Activated naive CD8-positive, alpha-beta T cell treated with anti-CD3 and anti-CD28 coated beads, Interleukin-2, amount 50 U/mL, for 16 hours (primary cell): ENCODE measurements around the gene CCL27.
A peak's percentile ranks its signal among the peaks of the same experiment; 100 is the strongest.

Experiments used
- DNase-seq: peaks from one replicate; pipeline ENCODE4 v3.0.0-alpha.2; 2020; ENCODE audit warnings: low read depth, low spot score

Gene CCL27

DNA sequence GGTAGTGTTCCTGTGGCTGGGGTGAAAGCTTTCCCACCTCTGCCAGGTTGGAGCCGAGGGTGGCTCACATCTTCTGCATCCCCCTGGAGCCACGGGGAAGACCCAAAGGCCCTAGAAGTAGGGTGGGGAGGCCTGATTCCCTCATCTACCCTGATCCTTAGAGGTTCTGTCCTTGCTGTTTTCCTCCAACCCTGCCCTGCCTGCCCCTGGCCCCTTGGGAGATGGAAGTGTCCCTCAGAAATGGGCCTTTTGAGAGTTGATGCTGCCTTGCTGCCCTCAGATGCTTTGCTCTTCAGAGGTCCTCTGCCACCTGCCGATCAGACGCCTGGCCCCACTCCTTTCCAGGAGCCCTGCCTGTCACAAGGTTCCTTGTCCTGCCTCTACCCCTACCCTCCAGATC lies 22.4 kb upstream of the CCL27 start:
- DNase-seq, result no peak

DNA sequence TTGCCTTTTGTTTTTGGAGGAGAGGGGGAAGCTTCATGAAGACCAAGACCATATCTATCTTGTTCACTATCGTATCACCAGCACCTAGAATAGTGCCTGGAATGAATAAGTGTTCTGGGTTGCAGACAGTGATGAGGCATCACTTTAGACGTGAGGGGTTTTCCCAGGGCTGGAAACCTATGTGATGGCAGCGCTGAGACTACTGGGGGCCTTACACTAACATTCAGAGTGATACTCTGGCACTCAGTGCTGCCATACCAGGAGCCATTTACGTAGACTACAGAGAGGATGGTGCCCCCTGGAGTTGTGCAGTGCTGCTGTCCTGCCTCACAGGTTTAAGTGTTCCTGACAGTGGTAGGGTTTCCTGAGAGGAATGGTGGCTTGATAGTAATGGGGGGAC lies 21.7 kb upstream of the CCL27 start:
- DNase-seq, result no peak

DNA sequence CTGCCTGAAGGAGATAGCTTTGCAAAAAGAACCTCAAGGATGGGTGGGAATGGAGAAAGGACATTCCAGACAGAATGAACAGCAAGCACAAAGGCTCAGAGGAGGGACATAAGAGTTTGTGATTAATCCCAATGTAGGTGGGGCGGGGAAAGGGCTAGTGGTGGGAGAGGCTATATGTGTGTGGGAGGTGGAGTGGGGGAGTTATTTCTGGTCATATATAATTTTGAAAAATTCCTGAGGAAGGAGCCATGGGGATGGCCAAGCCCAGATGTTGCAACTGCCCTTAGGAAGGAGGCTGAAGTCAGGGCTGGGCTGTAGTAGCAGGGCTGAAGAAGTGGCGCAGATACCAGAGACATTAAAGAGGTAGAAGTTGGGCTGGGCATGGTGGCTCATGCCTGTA lies 13.4 kb upstream of the CCL27 start:
- no peak for DNase-seq

DNA sequence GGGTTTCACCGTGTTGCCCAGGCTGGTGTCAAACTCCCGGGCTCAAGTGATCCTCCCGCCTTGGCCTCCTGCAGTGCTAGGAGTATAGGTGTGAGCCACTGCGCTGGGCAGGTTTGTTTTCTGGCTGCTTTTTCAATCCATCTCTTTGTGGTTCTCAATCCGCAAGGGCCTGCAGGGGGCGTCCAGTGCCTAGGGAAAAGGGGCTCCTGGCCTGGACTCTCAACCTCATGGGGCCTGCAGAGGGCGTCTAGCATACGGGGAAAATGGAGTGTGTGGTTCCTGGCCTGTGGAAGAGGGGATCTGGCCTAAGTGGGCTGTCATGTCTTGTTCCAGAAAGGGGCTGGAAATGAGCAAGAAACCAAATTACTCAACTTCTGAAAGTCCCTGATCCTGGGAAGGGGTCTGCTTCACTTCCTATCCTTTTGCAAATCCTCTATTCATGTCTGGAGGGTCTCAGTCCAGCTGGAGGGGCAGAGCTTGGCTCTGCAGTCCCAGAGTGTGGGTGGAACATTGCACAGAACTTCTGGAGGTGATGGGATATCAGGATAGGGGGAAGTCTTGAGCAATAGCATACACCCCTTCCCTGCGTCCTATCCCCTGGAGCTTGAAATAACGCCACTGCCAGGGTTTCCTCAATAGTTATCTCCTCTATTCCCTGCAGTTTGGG lies 12.7 kb upstream of the CCL27 start:
- DNase-seq, result peak; percentile 32

DNA sequence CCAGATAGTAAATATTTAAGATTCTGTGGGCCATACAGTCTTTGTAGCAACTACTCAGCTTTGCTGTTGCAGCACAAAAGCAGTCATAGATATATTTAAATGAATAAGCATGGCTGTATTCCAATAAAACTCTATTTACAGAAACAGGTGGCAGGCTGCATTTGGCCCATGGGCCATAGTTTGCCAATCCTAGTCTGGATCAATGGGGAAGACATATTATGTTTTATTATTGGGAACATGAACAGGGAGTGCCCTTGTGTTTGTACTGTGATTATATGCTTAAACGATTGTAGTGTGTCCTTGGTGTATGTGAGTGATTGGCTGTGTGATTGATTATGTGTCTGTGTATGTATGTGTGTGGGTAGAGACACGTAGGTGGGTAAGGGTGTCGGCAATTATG lies 12.0 kb upstream of the CCL27 start:
- no peak for DNase-seq

DNA sequence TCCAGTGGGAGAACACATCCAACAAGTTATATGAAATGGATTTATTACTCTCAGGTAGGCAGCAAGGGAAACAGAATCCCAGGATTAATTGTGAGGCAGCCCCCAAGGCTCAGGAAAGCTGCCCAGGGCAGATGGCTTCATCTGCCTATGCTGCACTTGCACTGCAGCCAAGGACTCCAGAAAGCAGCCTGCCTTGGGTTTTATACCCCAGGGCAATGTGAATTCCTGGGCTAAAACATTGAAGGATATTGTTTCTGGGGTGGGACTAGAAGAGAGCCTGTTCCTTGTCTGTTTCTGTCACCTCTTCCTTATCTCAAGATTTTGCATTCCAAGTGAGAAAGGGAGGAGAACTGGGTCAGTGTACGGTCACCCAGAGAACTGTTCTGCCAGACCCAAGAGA lies 8.8 kb upstream of the CCL27 start:
- DNase-seq, result no peak

DNA sequence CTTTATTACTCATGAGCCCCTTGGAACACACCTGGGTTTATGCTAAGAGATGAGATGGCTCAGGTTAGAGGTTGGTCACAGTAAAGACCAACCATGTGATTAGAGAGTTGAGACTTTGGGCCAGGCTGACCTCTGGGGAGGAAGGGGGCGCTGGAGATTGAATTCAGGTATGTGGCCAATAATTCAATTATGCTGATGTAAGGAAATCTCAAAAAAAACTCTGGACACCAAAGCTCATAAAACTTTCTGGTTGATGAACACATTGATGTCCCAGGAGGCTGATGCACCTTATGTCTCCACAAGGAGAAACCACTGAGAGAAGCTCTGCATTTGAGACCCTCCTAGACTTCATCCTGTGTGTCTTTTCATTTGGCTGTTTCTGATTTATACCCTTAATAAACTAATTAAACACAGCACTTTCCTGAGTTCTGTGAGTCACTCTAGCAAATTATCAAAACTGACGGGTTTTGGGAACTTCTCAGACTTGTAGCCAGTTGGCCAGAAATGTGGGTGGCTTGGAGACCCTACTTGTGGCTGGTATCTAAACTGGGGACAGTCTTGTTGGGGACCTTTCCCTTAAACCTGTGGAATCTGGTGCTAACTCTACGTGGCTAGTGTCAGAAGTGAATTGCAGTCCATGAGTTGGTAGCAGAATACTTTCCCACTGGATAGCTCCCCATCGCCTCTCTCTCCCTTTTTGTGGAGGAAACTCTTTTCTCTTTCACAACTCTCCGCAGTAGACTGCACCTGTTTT lies 7.5 kb upstream of the CCL27 start:
- no peak for DNase-seq

DNA sequence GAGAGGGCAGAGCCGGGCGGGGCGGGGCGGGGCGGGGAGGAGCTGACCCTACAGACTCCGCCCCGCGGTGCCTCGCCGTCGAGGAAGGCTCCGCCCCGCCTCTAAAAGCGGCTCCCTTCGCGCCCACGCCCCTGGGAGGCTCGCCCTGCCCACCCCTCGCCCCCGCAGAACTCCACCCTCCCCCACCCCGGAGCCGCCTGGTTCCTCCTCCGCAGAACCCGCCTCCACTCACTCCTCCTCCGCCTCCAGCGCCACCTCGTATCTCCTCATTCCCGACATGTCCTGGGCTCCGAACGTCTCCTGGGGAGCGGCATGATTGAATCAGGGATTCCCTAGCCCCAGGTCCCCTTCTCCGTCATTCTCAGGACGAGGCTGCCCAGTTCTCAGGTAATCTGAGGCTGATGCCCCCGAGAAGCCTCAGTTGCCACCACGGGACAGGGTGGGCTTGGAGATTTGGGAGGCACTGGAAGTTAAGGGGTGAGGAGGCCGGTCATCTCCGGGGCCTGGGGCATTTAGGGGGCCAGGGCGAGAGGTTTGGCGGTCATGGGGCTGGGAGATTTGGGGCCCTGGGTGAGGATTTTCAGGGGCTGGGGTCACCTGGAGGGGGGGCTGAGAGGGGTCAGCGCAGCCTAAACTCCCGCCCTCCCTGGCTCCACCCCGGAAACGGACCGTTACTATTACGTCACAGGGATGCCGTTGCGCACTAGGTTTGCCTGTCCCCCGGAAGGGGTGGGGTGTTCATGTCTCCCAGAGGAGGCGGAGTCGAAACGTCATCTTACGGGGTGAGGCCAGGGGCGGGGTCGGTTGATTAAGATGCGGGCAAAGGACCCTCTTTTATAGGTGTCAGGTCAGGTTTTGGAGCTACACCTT lies 3.2 kb upstream of the CCL27 start:
- DNase-seq, result peak; percentile 61

DNA sequence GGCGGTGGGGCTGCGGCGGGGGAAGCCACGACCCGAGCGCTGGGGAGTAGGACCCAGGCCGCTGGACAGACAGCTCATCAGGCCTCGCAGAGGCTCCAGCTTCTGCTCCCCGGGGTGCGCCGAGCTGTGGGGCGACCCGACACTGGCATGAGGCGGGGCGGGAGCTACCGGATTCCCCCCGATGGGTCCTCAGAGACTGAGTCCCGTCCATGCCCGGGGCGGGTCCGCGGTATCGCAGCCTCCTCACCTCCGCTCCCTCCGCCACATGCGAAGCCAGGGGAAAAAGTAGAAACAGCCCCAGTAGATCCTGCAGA lies 2.6 kb upstream of the CCL27 start:
- no peak for DNase-seq

DNA sequence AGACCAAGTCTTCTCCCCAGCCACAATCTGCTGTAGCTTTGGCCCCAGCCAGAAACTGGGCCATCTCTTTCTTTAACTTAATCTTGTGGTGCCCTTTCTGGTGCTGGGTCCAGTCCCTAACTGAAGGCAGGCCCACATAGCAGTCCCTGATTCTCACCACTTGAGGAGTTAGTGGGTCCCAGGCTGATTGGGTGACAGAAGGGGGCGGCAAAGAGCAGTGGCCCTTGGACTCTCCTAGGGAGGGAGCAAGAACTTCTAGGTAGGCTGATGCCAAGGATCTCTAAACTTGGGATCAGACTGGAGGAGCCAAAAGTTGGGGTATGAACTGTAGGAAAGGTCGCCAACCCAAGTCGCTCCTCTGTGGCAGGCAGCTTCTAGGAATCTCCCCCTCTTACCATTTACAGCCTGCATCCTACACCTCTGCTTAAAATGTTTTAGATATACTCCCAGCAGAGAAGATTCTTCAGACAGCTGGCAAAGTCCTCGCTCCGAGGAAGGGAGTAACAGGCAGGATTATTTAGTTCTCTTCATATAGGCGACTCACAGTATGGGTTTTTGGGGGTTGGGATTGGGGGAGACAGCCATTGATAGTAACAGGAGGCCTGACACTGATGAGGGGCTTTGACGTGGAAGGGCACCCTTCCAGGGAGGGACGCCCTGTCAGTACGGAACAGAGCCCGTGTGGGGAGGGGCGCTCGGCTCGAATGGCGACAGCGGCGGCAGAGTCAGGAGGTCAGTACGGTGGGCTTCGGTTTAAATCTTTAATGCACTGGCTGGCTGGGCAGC lies 2.0 kb upstream of the CCL27 start:
- no peak for DNase-seq

DNA sequence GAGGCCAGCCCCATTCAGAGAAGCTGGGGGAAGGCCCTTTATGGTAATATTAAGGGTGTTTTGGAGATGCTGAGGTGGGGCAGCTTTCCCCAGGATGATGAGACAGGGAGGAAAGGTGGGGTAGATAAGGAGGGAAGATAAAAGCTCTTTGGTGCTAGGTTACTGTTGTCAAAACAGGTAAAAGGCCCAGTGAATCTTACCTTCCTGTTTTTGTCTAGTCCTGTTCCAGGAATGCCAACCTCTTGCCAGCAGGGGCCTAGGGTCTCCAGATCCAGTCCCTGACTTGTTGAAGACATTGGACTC lies 797 bp upstream of the CCL27 start:
- DNase-seq, result no peak

DNA sequence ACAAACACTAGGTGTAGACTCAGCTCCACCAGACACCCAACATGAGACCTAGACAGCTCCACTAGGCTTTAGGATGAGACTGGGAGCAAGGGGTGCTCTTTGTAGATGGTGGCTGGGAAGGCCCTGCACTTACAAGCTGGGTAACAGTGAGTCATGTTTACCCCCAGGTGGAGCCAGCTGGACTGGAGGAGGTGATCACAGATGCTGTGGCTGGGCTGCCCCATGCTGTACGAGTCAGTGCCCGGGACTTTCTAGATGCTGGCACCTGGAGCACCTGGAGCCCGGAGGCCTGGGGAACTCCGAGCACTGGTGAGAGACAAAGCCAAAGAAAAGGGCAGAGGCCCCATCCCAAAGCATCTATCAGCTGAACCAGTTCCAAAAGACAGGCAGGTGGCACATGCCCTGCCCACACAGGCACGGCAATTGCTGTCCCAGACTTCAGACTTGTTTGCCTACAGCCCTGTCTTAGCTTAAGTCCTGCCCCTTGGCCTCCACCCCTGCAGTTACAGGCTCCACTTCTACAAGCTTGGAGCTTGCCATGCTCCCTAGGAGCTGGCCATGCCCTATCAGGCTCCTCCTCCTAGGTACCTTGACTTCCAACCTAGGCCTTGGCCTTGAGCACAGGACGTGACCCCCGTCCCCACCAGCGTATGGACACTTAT lies 2.7 kb downstream of the CCL27 start:
- DNase-seq, result no peak

DNA sequence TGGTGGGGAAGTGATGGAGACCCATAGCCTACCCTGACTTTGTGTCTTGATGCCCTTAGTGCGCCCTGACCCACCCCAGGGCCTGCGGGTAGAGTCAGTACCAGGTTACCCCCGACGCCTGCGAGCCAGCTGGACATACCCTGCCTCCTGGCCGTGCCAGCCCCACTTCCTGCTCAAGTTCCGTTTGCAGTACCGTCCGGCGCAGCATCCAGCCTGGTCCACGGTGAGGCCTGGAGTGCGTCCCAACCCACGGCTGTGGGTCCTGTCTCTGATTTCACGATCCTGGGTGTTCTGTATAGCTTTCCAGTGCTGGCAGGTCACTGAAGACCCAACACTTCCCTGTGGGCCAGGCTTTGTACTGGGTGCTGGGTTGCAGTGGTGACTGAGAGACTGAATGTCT lies 4.0 kb downstream of the CCL27 start:
- no peak for DNase-seq

DNA sequence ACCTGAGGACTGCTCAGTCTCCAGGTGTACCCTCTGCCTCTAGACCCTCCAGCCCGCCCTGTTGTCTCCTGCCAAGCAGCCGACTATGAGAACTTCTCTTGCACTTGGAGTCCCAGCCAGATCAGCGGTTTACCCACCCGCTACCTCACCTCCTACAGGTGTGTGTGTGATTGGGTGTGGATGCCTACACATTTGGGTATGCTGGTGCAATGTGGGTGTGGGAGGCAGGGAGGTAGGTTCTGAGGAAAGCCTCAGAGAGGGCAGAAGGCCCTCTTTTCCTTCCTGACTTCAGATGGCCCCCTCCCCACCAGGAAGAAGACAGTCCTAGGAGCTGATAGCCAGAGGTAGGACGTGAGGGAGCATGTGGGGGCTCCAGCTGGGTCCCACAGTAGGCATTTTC lies 5.5 kb downstream of the CCL27 start:
- no peak for DNase-seq

DNA sequence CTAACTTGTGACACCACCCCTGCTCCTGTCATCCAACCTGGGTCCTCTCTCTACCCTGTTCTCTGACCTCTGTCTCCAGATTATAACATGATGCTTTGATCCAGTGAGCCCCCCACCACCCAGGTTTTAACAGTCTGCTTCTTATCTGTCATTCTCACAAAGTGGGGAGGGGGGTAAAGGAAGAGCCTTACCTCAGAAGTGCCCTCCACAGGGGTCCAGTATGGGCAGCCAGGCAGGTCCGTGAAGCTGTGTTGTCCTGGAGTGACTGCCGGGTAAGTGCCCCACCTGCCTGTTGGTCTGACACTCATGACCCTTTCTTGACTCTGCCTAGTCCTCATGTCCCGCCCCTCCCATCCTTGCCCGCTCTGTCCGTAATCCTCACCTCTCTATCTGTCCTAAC lies 7.1 kb downstream of the CCL27 start:
- no peak for DNase-seq

DNA sequence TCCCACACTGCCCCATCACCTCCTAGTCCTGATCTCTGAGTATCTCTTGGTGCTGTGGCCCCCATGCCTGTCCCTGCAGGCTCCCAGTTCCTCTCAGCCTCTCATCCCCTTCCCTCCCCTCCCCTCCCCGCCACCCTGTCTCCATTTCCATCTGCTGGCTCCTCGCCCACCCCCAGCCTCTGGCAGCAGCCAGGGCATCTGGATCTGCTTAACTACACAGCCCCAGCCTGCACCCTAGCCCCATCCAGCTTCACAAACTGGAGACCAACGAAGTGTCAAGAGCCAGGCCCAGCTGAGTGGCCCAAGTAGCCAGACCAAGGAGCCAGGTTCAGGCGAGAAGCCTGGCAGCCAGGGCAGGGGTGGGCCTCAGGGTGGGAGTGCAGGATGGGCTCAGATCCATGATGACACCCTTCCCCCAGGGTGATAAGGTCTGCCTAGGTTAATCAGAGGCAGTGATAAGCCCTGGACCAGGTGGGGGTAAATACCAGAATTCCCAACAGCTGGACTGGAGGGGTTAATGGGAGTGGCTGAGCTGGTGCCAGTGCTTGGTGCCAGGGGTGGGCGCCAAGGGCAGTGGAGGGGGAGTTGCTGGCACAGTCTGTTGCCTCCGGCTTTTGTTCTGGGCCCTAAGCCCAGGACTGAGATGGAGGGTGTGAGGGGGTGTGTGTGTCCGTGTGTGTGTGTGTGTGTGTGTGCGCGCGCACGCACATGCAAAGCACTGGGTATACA lies 8.0 kb downstream of the CCL27 start:
- DNase-seq, result no peak

DNA sequence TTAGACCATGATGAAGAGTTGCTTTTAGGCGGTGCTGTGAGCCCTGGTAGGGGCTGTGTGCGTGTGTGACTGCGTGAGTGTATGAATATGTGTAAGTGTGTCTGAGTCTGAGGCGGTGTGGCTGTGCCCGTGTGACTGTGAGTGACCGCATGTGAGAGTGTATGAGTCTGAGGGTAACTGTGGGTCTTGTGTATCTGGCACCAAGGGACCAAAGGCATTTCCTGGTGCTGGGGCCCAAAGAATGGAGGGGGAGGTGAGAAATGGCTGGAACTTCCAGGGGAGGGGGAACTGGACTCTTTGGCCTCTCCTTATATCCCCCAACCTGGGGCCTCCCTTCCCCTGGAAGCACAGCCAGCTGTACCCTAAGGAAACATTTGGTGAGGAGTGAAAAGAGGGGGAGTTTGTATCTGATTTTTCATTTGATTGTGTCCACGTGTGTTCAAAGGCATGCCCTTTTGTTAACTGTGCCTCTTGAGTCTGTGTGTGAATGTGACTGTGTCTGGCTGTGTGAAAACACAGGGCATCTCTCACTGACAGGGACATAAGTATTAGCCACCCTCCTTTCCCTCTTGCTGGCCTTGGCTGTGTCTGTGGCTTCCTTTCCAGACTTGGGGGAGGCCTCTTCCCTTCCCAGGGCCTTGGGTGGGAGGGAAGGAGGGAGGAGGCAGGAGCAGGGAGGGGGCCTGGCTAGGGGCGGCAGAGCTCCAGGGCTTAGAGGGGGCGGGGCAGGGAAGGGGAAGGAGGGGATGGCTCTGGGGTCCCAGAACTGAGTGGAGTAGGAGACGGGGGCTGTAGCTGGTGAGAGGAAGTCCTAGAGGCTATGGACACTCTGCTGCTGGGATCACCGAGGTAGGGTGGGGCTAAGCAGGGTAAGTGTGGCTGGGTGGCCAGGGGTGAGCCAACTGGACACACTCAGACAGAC lies 9.0 kb downstream of the CCL27 start:
- no peak for DNase-seq

DNA sequence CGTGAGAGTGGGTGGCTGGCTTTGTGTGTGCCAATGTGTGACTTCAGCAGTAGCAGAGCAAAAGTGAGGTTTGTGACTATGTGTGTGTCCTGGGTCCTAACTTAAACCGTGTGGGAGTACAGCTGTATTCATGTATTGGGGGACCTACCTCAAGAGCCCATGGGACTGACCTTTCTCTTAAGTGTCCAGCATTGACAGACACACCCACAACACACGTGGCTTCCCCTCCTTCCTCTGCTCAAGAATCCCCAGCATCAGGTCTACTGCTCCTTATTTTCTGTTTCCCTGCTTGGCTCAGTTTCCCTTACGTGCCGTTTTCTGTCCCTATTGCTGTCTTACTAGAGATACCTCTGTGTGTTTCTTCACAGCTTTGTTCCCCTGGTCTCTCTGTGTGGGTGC lies 9.9 kb downstream of the CCL27 start:
- no peak for DNase-seq

DNA sequence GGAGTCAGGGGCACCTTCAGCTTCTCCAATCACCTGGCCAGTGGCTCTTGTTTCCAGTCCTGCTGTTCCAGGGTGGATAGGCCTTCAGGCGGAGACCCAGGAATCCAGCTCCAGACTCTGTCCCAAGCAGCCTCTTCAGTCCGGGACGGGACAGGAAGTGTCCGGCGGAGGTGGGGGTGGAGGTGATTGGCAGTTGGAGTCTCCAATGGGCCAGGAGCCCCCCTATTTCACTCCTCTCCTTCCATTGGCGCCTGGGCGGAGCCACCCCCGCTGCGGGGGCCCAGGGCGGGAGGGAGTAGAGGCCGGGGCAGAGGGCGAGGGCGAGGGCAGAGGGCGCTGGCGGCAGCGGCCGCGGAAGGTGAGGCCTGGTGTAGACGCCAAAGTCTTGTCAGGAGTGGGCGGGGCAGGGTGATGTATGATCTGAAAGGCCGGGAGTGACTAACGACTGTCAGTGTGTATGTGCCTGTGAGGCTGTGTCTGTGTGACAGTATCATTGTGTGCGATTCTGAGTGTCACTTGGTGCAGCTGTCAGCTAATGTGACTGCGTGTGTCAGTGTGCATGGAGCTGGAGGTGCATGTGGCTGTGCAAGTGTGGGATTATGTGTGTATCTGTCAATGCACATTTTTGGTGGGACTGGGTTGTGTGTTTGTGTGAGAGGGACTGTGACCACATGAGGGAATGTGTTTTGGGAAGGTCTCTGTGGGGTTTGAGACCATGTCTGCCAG lies 10.4 kb downstream of the CCL27 start, which contains the start of gene IL11RA:
Gene IL11RA, plus strand, starts transcription at position 310 of the 726 bp plus-strand sequence. CDS start 3,033 bp downstream, outside the sequence.
- no peak for DNase-seq
